Measurements from ENCODE around the gene ABCG4. TPM values are rescaled to one million over a fixed set of nuclear protein-coding genes. Genes with fewer than 3 reads are reported as not detected.
A peak's percentile ranks its signal among the peaks of the same experiment; 100 is the strongest.
"Not testable (repeated sequence)": the region's sequence is repeated elsewhere in the genome, so short reads cannot be mapped to it uniquely, and the experiment has no call there.

Gene ABCG4
- total RNA-seq, 1 donor from 2014 or later: 0.48 TPM

- ATAC-seq (no peak), DNase-seq (ENCODE audit: low spot score) (no peak)
Observed at GRCh38 chr11:119152604-119153003, 3.8 kb downstream of the ABCG4 start.

- DNase-seq (ENCODE audit: low spot score) (no peak), ATAC-seq (no peak)
Observed at GRCh38 chr11:119153049-119153818, 4.4 kb downstream of the ABCG4 start.

GRCh38 chr11:119154178-119154577 is 5.3 kb downstream of the ABCG4 start:
- ATAC-seq (no peak), DNase-seq (ENCODE audit: low spot score) (no peak)

DNA sequence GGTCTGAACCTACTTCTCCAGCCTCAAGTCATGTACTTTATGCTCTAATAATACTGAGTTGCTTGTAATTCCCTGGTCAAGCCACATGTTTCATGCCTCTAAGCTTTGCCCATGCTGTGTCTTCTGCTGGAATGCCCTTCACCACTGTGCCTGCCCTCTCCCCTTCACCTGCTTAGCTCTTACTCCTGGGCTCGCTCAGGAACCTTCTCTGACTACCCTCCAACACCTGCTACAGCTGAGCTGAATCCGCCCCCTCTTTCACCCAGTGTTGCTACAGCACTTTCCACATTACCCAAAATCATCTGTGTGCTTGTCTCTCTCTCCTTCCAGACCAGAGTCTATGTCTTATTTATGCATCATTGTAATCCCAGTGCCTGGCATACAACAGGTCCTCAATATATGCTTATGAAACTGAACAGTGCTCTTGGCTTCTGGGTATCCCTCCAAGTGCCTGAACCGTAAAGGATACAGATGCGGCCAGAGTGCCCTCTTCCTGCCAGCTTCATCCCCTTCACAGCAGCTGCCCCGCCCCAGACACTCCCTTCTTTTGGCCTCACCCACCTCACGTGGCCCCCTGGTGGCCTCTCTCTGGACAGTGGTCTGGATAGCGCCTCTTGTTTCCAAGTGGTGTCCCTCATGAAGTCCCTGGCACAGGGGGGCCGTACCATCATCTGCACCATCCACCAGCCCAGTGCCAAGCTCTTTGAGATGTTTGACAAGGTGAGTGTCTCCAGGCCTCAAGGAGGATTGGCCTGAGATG is 7.1 kb downstream of the ABCG4 start:
- DNase-seq (ENCODE audit: low spot score) (no peak), ATAC-seq (peak; percentile 33)

DNA sequence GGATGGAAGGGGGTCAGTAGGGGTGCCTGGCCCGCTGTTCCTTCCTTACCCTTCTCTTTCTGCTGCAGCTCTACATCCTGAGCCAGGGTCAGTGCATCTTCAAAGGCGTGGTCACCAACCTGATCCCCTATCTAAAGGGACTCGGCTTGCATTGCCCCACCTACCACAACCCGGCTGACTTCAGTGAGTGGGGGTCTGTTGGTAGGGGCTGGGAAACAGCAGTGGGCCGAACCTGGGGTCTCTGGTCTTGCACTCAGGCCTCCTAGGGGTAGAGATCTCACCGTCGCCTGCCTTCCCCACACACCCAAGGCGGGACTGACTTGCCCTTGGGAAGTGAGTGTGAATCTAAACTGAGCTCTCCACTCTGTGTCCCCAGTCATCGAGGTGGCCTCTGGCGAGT is 7.6 kb downstream of the ABCG4 start:
- no peak for ATAC-seq
- no peak for DNase-seq (ENCODE audit: low spot score)

- DNase-seq (ENCODE audit: low spot score): no peak
- peak; percentile 33 for ATAC-seq
Observed at GRCh38 chr11:119157063-119157462, 8.2 kb downstream of the ABCG4 start.

DNA sequence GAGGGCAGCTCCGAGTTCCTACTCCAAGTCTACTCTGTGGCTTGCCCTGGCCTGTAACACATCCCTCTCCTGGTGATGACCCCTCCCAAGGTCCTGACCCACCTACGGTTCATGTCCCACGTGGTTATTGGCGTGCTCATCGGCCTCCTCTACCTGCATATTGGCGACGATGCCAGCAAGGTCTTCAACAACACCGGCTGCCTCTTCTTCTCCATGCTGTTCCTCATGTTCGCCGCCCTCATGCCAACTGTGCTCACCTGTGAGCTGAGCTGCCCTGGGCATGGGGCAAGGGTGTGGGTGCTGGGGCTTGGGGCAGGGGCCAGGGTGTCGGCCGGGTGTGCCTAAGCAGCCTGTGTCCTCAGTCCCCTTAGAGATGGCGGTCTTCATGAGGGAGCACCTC is 9.6 kb downstream of the ABCG4 start:
- no peak for ATAC-seq
- DNase-seq (ENCODE audit: low spot score): no peak

DNA sequence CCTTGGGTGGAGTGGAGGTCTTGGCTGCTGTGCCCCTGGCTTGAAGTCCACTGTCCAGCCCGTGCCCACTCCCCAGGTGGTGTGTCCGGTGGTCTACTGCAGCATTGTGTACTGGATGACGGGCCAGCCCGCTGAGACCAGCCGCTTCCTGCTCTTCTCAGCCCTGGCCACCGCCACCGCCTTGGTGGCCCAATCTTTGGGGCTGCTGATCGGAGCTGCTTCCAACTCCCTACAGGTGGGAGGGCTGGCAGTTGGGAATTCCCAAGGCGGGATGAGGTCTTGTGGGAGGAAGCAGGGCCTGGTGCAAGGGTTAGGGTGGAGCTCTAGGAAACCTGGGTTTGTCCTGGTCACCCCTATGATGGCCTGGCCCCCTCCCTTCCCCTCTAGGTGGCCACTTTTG is 11.3 kb downstream of the ABCG4 start:
- no peak for DNase-seq (ENCODE audit: low spot score)
- no peak for ATAC-seq

- DNase-seq (ENCODE audit: low spot score) (no peak), ATAC-seq (no peak)
Observed at GRCh38 chr11:119161871-119162270, 13.0 kb downstream of the ABCG4 start.

DNA sequence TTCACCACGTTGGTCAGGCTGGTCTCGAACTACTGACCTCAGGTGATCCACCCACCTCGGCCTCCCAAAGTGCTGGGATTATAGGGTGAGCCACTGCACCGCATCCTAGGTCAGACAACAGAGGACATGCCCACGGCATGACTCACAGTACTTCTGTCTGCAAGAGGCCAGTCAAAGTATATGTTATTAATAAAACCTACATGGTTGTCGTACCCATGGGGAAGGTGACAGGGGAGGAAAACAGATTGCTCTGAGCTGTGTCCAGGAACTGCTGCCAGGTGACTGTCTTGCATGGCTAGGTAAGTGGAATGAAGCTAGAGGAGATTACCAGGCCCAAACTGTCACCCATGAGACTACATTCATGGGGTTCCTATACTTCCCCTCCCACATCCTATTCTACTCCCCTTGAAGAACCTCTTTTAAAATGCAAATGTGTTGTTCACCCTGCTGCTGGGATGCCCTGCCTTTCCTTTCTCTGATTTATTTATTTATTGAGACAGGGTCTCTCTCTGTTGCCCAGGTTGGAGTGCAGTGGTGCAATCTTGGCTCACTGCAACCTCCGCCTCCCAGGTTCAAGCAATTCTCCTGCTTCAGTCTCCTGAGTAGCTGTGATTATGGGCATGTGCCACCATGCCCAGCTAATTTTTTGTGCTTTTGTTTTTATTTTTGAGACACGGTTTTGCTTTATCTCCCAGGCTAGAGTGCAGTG is 17.7 kb downstream of the ABCG4 start:
- DNase-seq (ENCODE audit: low spot score) (no peak), ATAC-seq (no peak)

DNA sequence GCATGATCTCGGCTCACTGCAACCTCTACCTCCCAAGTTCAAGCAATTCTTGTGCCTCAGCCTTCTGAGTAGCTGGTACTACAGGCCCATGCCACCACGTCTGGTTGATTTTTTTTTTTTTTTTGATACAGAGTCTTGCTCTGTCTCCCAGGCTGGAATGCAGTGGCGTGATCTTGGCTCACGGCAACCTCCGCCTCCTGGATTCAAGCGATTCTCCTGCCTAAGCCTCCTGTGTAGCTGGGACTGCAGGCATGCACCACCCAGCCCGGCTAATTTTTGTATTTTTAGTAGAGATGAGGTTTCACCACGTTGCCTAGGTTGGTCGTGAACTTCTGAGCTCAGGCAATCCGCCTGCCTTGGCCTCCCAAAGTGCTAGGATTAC is 18.2 kb downstream of the ABCG4 start:
- ATAC-seq; DNase-seq (ENCODE audit: low spot score): not testable (repeated sequence)

DNA sequence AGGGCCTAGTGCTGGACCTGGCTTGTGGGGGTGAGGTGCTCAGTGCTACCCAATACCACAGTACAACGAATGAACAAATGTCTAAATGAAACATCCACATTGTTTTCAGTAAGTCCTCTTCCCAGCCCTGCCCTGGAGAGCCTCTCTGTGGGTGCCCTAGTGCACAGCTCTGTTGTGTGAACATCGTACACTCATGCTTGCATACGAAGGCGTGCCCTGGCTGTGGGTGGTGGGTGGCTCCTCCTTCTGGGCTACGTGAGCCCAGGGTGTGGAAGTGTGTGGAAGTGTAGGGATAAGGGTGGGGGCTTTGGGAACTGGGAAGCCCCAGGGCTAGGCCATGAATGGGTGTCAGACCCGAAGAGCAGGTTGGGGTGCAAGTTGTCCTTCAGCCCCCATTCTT is 19.1 kb downstream of the ABCG4 start:
- ATAC-seq (no peak), DNase-seq (ENCODE audit: low spot score) (no peak)

GRCh38 chr11:119168471-119169281 is 19.8 kb downstream of the ABCG4 start, which contains the start of gene NLRX1:
Gene NLRX1 (plus strand): TSS chr11:119168725. CDS start chr11:119171404, 2,679 bp downstream.
- ATAC-seq: peak; percentile 97

GRCh38 chr11:119169282-119169719 is 20.4 kb downstream of the ABCG4 start:
- no peak for DNase-seq (ENCODE audit: low spot score)
- ATAC-seq: peak; percentile 56

More at GRCh38 chr11:119168471-119169281, 19.8 kb downstream of the ABCG4 start, which contains the start of gene NLRX1:
- peak; percentile 87 for DNase-seq (ENCODE audit: low spot score)

- no peak for ATAC-seq
- no peak for DNase-seq (ENCODE audit: low spot score)
Observed at GRCh38 chr11:119172513-119172912, 23.7 kb downstream of the ABCG4 start.

GRCh38 chr11:119173453-119173852 is 24.6 kb downstream of the ABCG4 start:
- DNase-seq (ENCODE audit: low spot score) (no peak), ATAC-seq (no peak)

DNA sequence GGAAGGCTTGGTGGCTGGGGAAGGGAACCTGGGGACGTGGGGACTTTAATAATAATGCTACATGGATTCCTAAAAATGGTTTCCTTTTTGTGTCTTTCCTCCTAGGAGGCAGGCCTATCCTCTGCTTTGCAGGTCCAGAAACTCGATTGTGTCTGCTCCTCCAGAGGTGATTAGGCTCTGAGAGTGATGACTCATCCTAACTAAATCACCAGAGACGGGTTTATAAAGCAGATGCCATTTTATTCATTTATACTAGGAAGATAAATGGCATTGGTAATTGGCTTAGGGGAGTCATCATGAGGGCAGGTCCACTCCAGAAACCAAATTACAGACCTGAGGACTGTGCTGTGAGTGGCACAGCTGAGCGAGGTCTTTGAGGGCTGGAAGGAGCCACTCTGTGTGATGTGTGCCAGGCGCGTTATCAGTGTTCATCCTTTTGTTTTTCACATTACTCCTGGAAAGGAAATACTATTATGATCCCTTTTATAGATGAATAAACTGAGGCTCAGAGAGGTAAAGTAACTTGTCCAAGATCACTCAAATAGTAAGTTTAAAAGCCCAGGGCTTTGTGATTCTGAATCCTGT is 26.7 kb downstream of the ABCG4 start:
- DNase-seq (ENCODE audit: low spot score): no peak
- ATAC-seq: no peak

DNA sequence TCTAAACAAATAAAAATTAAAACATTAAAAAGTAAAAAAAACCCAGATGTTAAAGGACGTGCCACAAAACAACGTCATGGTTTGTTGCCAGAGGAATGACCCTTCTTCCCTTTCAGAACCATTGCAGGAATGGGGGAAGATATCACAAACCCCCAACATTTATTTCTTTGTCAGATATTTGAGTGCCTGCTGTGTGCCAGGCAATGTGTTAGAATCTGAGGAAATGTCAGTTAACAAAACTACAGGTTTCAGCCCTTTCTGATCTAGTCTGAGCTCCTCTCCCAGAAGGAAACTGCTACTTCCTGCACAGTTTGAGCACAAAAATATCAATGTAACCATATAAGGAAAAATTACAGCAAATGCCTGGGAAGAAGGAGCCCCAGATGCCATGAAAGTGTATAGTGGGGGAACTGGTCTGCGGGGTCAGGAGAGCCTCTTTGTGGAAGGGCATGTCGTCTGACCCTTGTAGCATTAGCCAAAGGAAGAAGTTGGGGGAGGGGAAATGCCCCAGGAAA is 29.4 kb downstream of the ABCG4 start:
- no peak for DNase-seq (ENCODE audit: low spot score)
- no peak for ATAC-seq

DNA sequence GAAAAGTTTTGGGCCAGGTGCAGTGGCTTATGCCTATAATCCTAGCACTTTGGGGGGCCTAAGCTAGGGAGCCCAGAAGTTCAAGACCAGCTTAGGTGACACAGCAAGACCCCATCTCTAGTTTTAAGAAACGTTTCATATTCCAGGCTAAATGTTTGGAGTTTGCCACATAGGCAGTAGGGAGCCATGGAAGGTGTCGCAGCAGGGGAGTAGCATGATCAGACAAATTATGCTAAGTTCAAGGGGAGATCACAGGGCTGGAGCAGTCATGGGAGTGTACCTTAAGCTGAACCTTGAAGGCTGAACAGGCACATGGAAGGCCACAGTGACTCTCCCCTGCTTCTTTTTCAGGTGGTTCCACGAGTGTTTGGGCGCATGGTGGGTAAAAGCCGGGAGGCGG is 30.5 kb downstream of the ABCG4 start:
- ATAC-seq: no peak

GRCh38 chr11:119179983-119180382 is 31.1 kb downstream of the ABCG4 start:
- DNase-seq (ENCODE audit: low spot score): peak; percentile 65
- ATAC-seq: peak; percentile 75

More for the DNA sequence above, 30.5 kb downstream of the ABCG4 start:
- DNase-seq (ENCODE audit: low spot score): no peak
